ENCODE measurements around the gene CDC42BPG. TPM values are rescaled to one million over a fixed set of nuclear protein-coding genes. Genes with fewer than 3 reads are reported as not detected.

The CDC42BPG gene
- total RNA-seq, 1 experiment from 2014 or later, result 26.5 TPM

DNA sequence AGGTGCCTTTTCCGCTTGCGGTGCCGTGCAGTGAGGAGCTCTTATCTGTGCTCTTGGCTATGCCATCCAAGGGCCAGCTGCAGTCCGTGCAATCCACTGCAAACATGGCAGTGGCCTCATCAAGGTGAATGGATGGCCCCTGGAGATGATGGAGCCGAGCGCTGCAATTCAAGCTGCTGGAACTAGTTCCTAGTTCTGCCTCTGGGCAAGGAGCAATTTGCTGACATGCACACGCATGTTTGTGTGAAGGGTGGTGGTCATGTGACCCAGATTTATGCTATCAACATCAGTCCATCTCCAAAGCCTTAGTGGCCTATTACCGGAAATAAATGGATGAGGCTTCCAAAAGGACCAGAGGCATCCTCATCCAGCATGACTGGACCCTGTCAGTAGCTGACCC is 37.0 kb upstream of the CDC42BPG start:
- intact Hi-C loops (cut with micrococcal nuclease; ENCODE audit: unreplicated experiment), result no loop called here
- Mint-ChIP-seq H3K4me1 (ENCODE audit: low read depth, unreplicated experiment) (peaks cover 28% of the 10 kb centered on the region), H3K27ac (ENCODE audit: unreplicated experiment) (no peak overlapping the region), H3K4me3 (ENCODE audit: low read depth, unreplicated experiment) (no peak overlapping the region), H3K9me3 (ENCODE audit: low read depth, unreplicated experiment) (no peaks in the 10 kb centered on the region), H3K36me3 (ENCODE audit: insufficient read depth, unreplicated experiment) (peaks cover 33% of the 10 kb centered on the region), H3K27me3 (ENCODE audit: unreplicated experiment) (no peaks in the 10 kb centered on the region)
- CTCF ChIA-PET, result interaction anchor here (0.6 kb wide), 1 partner anchor 206 kb away, joined by 3 read pairs; no protein-coding TSS in a partner anchor
- DNase-seq, result no peak
- no peak for TF ChIP-seq CTCF (IDR thresholded peaks at IDR 0.05; ENCODE audit: unreplicated experiment)
- BruUV-seq (replicated peaks), result no TSS peak

DNA sequence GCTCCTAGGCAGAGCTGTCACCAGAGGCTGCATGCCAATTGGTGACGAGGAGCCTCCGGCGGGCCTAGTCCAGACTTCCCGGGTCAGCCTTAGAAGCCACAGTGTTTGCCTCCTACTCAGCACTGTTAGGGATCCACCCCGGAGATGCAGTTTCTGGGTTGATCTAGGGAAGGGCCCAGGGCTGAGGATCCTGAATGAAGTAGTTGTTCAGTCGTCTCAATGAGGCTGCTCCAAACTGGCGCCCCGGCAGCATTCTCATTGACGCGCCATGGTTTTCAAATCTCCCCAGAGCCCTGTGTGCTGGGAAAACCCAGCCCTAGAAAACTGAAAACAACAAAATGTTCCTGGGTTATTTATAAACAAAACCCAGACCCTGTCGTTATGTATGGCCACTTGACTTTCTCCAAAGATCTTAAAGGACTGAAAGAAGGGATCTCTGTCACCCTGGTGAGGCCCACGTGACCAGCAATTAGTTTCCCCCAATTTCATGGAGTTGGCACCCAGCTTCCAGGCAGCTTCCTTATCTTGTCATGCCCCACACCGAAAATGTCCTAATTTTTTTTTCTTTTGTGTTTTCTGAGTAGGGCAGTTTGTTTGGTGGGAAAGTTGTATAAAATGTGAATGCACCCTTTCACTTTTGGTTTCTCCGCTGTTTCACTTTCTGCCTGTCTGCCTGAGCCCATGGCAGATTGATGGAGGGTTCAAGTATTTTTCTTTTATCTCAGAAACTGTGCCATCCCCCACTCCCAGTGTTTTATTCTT is 36.0 kb upstream of the CDC42BPG start:
- peaks cover 29% of the 10 kb centered on the region for H3K4me1 Mint-ChIP-seq (ENCODE audit: low read depth, unreplicated experiment)
- H3K36me3 Mint-ChIP-seq (ENCODE audit: insufficient read depth, unreplicated experiment), result peaks cover 44% of the 10 kb centered on the region
- DNase-seq, result no peak
- no peak overlapping the region for H3K27ac Mint-ChIP-seq (ENCODE audit: unreplicated experiment)
- no peak for TF ChIP-seq CTCF (IDR thresholded peaks at IDR 0.05; ENCODE audit: unreplicated experiment)
- no TSS peak for BruUV-seq (replicated peaks)
- CTCF ChIA-PET, result no interaction called here
- H3K27me3 Mint-ChIP-seq (ENCODE audit: unreplicated experiment), result no peaks in the 10 kb centered on the region
- H3K4me3 Mint-ChIP-seq (ENCODE audit: low read depth, unreplicated experiment), result peak overlapping the region; percentile 98
- intact Hi-C loops (cut with micrococcal nuclease; ENCODE audit: unreplicated experiment), result no loop called here
- H3K9me3 Mint-ChIP-seq (ENCODE audit: low read depth, unreplicated experiment), result no peaks in the 10 kb centered on the region

DNA sequence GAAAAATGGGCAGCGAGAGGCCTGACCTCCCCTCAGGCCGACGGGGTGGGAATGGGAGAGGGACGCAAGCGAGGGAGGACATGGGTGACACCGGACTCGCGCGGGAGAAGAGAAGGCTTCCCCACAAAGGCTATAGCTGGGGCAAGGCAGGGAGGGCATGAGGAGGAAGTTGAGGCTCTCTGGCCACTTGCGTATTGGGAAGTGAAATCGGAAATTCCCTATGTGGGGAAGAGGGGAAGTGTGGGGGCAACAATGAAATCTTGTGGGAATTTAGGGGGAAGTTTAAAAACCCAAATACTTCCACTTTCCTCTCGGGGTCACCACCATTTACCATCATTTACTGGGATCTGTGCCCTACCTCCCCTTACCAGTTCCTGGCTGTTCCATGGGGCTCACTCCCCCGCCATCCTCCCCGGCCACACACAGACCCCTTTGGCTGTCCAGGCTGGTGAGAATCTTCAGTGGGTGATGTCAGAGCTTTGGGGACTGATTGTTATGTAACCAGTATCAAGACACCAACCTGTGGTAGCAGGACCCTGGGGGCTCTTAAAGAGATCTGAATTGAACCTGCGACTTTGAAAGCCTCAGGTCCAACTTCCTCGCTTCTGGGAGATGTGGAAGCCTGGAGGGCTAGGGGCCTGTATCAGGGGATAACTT is 34.9 kb upstream of the CDC42BPG start:
- H3K4me3 Mint-ChIP-seq (ENCODE audit: low read depth, unreplicated experiment), result peak overlapping the region; percentile 98
- H3K9me3 Mint-ChIP-seq (ENCODE audit: low read depth, unreplicated experiment), result no peaks in the 10 kb centered on the region
- CTCF ChIA-PET, result interaction anchor here (0.8 to 3.6 kb wide), 4 partner anchors 9 to 31 kb away, joined by 3 to 19 read pairs (median 9); no protein-coding TSS in a partner anchor
- peaks cover 28% of the 10 kb centered on the region for H3K4me1 Mint-ChIP-seq (ENCODE audit: low read depth, unreplicated experiment)
- DNase-seq, result no peak
- H3K36me3 Mint-ChIP-seq (ENCODE audit: insufficient read depth, unreplicated experiment), result peaks cover 54% of the 10 kb centered on the region
- no TSS peak for BruUV-seq (replicated peaks)
- intact Hi-C loops (cut with micrococcal nuclease; ENCODE audit: unreplicated experiment), result no loop called here
- no peak for TF ChIP-seq CTCF (IDR thresholded peaks at IDR 0.05; ENCODE audit: unreplicated experiment)
- peak overlapping the region; percentile 93 for H3K27ac Mint-ChIP-seq (ENCODE audit: unreplicated experiment)
- no peaks in the 10 kb centered on the region for H3K27me3 Mint-ChIP-seq (ENCODE audit: unreplicated experiment)

DNA sequence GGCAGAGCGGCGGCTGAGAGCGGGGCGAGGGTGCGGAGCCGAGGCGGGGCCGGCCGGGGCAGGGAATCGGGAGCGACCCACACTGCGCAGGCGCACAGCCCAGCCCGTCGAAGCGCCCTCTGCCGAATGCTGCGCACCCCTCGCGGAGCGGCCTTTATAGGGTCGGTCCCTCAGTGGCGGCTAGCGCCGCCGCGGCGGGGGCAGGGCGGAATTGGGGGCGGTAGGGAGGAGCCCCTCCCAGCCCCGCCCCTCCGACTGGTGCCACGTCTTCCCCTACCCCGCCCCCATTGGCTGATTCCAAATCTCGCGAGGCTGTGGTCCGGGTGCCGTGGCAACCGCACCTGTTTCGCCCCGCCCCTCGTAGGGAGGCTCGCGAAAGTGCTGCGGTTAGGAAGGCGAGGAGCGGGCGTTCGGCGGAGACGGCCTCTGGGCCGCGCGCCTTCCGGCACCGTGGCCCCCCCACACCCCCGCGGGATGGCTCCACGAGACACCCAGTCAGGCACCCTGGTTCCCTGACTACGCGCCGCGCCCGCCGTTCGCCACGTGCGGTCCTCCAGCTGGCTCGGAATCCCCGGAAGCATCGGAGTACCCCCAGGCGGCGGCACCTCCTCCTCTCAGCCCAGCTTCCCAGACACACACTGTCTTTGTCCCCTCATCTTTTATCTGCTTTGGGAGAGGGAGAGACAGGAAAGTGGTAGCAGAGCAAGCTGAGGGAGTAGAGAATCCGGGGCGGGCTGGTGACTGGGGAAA is 34.2 kb upstream of the CDC42BPG start, which contains the start of gene EHD1:
EHD1 (minus strand) TSS at position 128 of the 750 bp plus-strand sequence. CDS start 157 bp downstream, outside the sequence.
- Mint-ChIP-seq H3K27me3 (ENCODE audit: unreplicated experiment) (no peaks in the 10 kb centered on the region), H3K4me3 (ENCODE audit: low read depth, unreplicated experiment) (peak within 1 kb of the TSS; percentile 98), H3K9me3 (ENCODE audit: low read depth, unreplicated experiment) (no peaks in the 10 kb centered on the region), H3K27ac (ENCODE audit: unreplicated experiment) (peak within 1 kb of the TSS; percentile 93), H3K4me1 (ENCODE audit: low read depth, unreplicated experiment) (peaks cover 28% of the 10 kb centered on the region), H3K36me3 (ENCODE audit: insufficient read depth, unreplicated experiment) (peaks cover 58% of the 10 kb centered on the region)
- DNase-seq, result peak; percentile 99
- intact Hi-C loops (cut with micrococcal nuclease; ENCODE audit: unreplicated experiment), result no loop called here
- BruUV-seq (replicated peaks), result TSS peak; percentile 81
- peak; percentile 7 for TF ChIP-seq CTCF (IDR thresholded peaks at IDR 0.05; ENCODE audit: unreplicated experiment)
- CTCF ChIA-PET, result interaction anchor here (0.8 to 3.6 kb wide), 7 partner anchors 9 to 608 kb away, joined by 3 to 19 read pairs (median 7); partner anchors contain the start of gene BATF2
